KMS-11 (cell line): ENCODE measurements around the gene LHB.
A peak's percentile ranks its signal among the peaks of the same experiment; 100 is the strongest.

Experiments used
- H2AFZ ChIP-seq: fragments of 200-600 bp; sonication (generic); 2 replicates; pipeline ENCODE4 v1.6.1; 2016; ENCODE audit warnings: antibody characterized with exemption, mixed run types, low read depth
- H3K27ac ChIP-seq: fragments of 200-600 bp; sonication (generic); 2 replicates; pipeline ENCODE4 v1.6.1; 2016; ENCODE audit warnings: mild to moderate bottlenecking, mixed run types
- H3K27me3 ChIP-seq: fragments of 200-600 bp; sonication (generic); 2 replicates; pipeline ENCODE4 v1.6.1; 2017; ENCODE audit warnings: mild to moderate bottlenecking, low read depth, mixed run types, moderate library complexity; ENCODE audit not compliant: insufficient read depth
- H3K36me3 ChIP-seq: fragments of 200-600 bp; sonication (generic); 2 replicates; pipeline ENCODE4 v1.6.1; 2017; ENCODE audit warnings: mild to moderate bottlenecking, mixed run types; ENCODE audit not compliant: insufficient read depth
- H3K4me1 ChIP-seq: fragments of 200-600 bp; sonication (generic); 2 replicates; pipeline ENCODE4 v1.6.1; 2016; ENCODE audit warnings: mild to moderate bottlenecking, low read depth, mixed run types; ENCODE audit not compliant: poor library complexity, severe bottlenecking
- H3K4me2 ChIP-seq: fragments of 200-600 bp; sonication (generic); 2 replicates; pipeline ENCODE4 v1.7.0; 2016; ENCODE audit warnings: mild to moderate bottlenecking, mixed run types
- H3K4me3 ChIP-seq: fragments of 200-600 bp; sonication (generic); IDR thresholded peaks from 2 replicates; pipeline ENCODE4 v1.6.1; 2017; ENCODE audit warnings: low read depth, low read length, mixed read lengths; ENCODE audit not compliant: insufficient read depth
- H3K79me2 ChIP-seq: fragments of 200-600 bp; sonication (generic); 2 replicates; pipeline ENCODE4 v1.6.1; 2016; ENCODE audit warnings: low read depth, mixed run types; ENCODE audit not compliant: insufficient read depth
- H3K9ac ChIP-seq: fragments of 200-600 bp; sonication (generic); 2 replicates; pipeline ENCODE4 v1.6.1; 2016; ENCODE audit warnings: mild to moderate bottlenecking, mixed run types
- H4K20me1 ChIP-seq: fragments of 200-600 bp; sonication (generic); 2 replicates; pipeline ENCODE4 v1.6.1; 2016; ENCODE audit warnings: mild to moderate bottlenecking, mixed run types; ENCODE audit not compliant: insufficient read depth
- TF ChIP-seq, protein P1 (sequence below): fragments of 200-600 bp; sonication (generic); conservative IDR thresholded peaks from 2 replicates; pipeline ENCODE4 v1.6.1; 2017; ENCODE audit warnings: low read depth, mild to moderate bottlenecking, antibody characterized with exemption, low read length, moderate library complexity, mixed read lengths

Gene LHB

GRCh38 chr19:48982280-48982679, 34.6 kb downstream of the LHB start:
- no peaks in the 10 kb centered on the region for H4K20me1 ChIP-seq
- no peaks in the 10 kb centered on the region for H3K79me2 ChIP-seq
- no peak overlapping the region for H3K4me3 ChIP-seq
- H3K36me3 ChIP-seq: no peaks in the 10 kb centered on the region
- no peak overlapping the region for H2AFZ ChIP-seq
- no peak overlapping the region for H3K4me2 ChIP-seq
- no peaks in the 10 kb centered on the region for H3K27me3 ChIP-seq
- no peak overlapping the region for H3K9ac ChIP-seq
- H3K27ac ChIP-seq: no peak overlapping the region
- TF ChIP-seq, protein P1, sequence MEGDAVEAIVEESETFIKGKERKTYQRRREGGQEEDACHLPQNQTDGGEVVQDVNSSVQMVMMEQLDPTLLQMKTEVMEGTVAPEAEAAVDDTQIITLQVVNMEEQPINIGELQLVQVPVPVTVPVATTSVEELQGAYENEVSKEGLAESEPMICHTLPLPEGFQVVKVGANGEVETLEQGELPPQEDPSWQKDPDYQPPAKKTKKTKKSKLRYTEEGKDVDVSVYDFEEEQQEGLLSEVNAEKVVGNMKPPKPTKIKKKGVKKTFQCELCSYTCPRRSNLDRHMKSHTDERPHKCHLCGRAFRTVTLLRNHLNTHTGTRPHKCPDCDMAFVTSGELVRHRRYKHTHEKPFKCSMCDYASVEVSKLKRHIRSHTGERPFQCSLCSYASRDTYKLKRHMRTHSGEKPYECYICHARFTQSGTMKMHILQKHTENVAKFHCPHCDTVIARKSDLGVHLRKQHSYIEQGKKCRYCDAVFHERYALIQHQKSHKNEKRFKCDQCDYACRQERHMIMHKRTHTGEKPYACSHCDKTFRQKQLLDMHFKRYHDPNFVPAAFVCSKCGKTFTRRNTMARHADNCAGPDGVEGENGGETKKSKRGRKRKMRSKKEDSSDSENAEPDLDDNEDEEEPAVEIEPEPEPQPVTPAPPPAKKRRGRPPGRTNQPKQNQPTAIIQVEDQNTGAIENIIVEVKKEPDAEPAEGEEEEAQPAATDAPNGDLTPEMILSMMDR: no peak
- H3K4me1 ChIP-seq: peaks cover 29% of the 10 kb centered on the region

- Histone ChIP-seq H3K27me3 (no peaks in the 10 kb centered on the region), H3K4me1 (peaks cover 35% of the 10 kb centered on the region), H3K9ac (no peak overlapping the region), H3K4me3 (no peak overlapping the region), H3K36me3 (no peaks in the 10 kb centered on the region), H3K4me2 (no peak overlapping the region), H3K27ac (peak overlapping the region; percentile 23; the same call in 1 of the 2 replicates), H2AFZ (no peak overlapping the region), H3K79me2 (no peaks in the 10 kb centered on the region), H4K20me1 (no peaks in the 10 kb centered on the region)
- TF ChIP-seq, protein P1: no peak
Observed at GRCh38 chr19:48977061-48977460, 39.8 kb downstream of the LHB start.

GRCh38 chr19:48975947-48976847, 40.7 kb downstream of the LHB start:
- TF ChIP-seq, protein P1: peak; percentile 65
- Histone ChIP-seq H2AFZ (no peak overlapping the region), H3K27ac (no peak overlapping the region), H3K9ac (no peak overlapping the region), H3K36me3 (no peaks in the 10 kb centered on the region), H3K4me3 (no peak overlapping the region), H3K4me1 (peaks cover 35% of the 10 kb centered on the region), H4K20me1 (no peaks in the 10 kb centered on the region), H3K27me3 (no peaks in the 10 kb centered on the region), H3K4me2 (no peak overlapping the region), H3K79me2 (no peaks in the 10 kb centered on the region)

DNA sequence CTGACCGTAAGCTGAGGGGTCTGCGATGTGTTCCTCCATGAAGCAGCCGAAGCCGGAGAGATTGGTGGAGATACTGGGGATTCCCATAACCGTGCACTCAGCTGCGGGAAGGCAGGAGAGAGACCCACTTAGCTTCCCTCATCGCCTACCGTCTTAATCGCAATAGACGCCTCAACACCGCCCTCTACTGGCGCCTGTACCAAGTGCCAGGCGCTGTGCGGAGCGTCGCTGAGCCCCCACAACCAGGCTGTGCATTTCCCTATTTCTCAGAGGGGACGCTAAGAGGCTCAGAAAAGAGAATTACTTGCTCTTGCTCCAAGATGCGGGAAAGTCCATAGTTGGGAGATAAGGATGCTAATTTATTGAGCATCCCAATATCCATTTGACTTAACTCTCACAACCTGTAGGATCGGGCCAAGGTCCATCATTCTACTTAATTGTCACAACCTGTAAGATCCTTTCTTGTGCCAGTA, 45.9 kb downstream of the LHB start:
- Histone ChIP-seq H3K79me2 (peaks cover 10% of the 10 kb centered on the region), H3K9ac (no peak overlapping the region), H3K4me3 (no peak overlapping the region), H3K27me3 (no peaks in the 10 kb centered on the region), H2AFZ (no peak overlapping the region), H3K27ac (no peak overlapping the region), H3K4me2 (no peak overlapping the region), H3K4me1 (peaks cover 15% of the 10 kb centered on the region), H4K20me1 (no peaks in the 10 kb centered on the region), H3K36me3 (no peaks in the 10 kb centered on the region)
- TF ChIP-seq, protein P1: peak; percentile 90
